Astrocyte of the cerebellum (primary cell): ENCODE data around the gene PLG.

Experiments used
- DNase-seq: peaks from one replicate; pipeline ENCODE4 v3.0.0-alpha.2; 2011; ENCODE audit warnings: low read depth
- H3K4me3 ChIP-seq: 2 replicates; pipeline ENCODE4 v1.5.1; 2011; ENCODE audit warnings: mild to moderate bottlenecking, low read depth, low read length, moderate library complexity
- in situ Hi-C: cut with HindIII; loops from 2 replicates; pipeline ENCODE4 v1.10.0; 2017; ENCODE audit warnings: low sequenced_read_pairs
- TF ChIP-seq, protein P1 (sequence below): IDR thresholded peaks from 2 replicates; pipeline ENCODE4 v1.5.1; 2012; ENCODE audit warnings: low read length, low read depth, moderate library complexity, mild to moderate bottlenecking; ENCODE audit errors: missing control alignments

The PLG gene

DNA sequence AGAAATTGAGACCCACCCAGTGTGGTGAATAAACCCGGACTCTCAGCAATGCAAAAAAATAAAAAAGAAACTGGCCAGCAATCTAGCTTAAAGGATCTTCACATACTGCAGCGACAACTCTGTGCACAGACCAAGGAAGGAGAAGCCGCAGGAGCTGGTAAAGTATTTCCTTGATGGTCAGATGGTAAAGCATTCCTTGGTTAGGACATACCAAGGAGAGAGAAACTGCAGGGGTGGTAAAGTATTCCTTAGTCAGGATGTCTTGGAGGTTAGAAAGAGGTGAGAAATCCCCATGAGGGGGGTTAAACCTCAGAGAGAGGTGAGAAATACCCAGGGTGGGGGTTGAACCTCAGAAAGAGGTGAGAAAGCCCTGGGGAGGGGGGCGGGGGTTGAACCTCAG lies 86.8 kb downstream of the PLG start:
- no peak for DNase-seq
- in situ Hi-C loops: no loop called here
- TF ChIP-seq, protein P1, sequence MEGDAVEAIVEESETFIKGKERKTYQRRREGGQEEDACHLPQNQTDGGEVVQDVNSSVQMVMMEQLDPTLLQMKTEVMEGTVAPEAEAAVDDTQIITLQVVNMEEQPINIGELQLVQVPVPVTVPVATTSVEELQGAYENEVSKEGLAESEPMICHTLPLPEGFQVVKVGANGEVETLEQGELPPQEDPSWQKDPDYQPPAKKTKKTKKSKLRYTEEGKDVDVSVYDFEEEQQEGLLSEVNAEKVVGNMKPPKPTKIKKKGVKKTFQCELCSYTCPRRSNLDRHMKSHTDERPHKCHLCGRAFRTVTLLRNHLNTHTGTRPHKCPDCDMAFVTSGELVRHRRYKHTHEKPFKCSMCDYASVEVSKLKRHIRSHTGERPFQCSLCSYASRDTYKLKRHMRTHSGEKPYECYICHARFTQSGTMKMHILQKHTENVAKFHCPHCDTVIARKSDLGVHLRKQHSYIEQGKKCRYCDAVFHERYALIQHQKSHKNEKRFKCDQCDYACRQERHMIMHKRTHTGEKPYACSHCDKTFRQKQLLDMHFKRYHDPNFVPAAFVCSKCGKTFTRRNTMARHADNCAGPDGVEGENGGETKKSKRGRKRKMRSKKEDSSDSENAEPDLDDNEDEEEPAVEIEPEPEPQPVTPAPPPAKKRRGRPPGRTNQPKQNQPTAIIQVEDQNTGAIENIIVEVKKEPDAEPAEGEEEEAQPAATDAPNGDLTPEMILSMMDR: no peak
- H3K4me3 ChIP-seq: no peak overlapping the region

DNA sequence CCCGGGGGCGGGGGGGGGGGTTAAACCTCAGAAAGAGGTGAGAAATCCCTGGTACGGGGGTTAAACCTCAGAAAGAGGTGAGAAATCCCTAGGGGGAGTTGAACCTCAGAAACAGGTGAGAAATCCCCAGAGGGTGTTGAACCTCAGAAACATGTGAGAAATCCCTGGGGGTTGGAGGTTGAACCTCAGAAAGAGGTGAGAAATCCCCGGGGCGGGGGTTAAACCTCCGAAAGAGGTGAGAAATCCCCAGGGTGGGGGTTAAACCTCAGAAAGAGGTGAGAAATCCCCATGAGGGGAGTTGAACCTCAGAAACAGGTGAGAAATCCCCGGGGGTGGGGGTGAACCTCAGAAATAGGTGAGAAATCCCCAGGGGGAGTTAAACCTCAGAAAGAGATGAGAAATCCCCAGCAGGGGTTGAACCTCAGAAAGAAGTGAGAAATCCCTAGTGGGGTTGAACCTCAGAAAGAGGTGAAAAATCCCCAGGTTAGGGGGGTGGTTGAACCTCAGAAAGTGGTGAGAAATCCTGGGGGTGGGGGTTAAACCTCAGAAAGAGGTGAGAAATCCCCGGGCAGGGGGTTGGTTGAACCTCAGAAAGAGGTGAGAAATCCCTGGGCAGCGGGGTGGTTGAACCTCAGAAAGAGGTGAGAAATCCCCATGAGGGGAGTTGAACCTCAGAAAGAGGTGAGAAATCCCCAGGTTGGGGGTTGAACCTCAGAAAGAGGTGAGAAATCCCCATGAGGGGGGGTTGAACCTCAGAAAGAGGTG lies 87.4 kb downstream of the PLG start:
- TF ChIP-seq, protein P1: no peak
- H3K4me3 ChIP-seq: no peak overlapping the region
- no peak for DNase-seq
- in situ Hi-C loops: no loop called here

DNA sequence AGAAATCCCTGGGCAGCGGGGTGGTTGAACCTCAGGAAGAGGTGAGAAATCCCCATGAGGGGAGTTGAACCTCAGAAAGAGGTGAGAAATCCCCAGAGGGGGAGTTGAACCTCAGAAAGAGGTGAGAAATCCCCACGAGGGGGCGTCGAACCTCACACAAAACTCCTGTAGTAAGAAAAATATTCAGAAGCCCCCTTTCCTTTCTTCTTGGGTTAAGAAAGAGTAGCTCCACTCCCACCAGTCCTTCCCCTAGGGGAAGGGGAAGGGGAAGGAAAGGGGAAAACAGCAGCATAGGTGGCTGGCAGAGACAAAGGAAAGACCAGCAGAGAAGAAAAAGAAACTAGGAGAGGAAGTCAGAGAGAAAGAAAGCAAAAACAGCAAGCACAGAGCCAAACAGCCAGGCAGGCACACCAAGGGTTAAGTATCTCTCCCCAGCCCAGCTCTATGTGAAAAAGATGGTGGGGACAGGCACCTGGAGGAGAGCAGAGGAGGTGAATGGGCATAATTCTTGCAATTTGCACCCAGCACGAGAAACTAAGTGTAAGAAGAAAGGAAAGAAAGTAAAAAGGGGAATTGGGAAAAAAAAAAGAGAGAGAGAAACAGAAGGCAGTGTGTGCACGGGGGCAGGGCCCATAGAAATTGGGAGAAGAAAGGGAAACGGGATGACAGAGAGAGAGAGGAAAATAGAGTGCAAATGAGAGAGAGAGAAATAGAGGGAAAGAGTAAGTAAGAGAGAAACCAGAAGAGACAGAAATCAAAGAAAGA lies 88.2 kb downstream of the PLG start:
- in situ Hi-C loops: no loop called here
- TF ChIP-seq, protein P1: no peak

DNA sequence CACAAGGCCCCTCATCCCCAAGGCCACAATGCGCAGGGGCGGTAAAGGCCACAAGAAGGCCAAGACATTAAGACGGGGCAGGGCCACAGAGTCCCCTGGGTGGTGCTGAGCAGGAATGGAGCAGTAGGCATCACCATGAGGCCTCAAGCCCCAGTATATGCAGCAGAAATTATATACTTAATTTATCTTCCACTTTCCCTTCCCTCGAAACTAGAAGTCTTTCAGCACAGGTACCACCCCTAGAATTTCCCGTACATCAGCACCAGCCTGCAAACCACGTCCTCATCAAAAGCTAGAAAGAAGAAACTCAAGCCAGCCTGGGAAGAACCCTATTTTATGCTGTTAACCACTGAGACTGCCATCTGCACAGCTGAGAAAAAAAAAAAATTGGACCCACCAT lies 89.4 kb downstream of the PLG start:
- no peak overlapping the region for H3K4me3 ChIP-seq
- TF ChIP-seq, protein P1: no peak
- no peak for DNase-seq

More for the DNA sequence above, 88.2 kb downstream of the PLG start:
- no peak for DNase-seq
- no peak overlapping the region for H3K4me3 ChIP-seq

DNA sequence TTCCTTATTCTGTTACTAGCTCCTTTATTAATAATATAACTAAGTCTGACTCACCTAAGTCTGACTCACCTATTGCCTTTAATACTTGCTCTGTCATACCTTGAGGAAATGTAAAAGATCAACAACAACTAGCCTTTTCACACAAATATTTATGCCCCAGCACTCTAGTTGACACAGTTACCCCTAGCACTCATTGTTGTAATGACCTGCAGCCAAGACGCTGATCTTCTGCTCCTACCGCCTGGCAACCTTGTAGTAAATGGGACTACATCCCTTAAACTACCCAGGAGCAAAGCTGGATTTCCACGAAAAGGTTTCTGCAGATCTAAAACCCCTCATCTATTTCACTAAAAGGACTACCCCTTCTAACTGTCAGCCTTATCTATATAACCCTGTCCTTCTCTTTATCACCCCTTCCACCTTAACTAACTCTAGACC lies 90.0 kb downstream of the PLG start:
- no peak for DNase-seq
- in situ Hi-C loops: no loop called here
- TF ChIP-seq, protein P1: no peak
- no peak overlapping the region for H3K4me3 ChIP-seq

More for the DNA sequence above, 89.4 kb downstream of the PLG start:
- in situ Hi-C loops: no loop called here

DNA sequence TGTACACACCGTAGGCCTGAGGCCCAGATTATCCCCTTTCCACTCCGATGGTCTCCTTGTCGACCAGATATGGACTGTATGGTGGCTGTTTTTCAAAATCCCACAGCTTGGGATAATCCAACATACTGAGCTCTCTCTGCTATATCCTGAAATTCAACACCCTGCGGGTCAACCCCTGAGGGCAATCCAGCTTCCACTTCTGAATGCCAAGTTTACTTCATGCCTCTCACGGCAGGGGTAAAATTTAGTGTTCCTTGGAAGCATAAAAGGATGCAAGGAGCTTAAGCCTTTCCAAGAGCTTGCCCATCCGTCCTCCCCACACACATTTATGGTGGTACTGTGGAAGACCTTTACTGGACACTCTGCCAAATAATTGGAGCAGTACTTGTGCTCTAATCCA lies 90.7 kb downstream of the PLG start:
- in situ Hi-C loops: no loop called here
- H3K4me3 ChIP-seq: no peak overlapping the region
- DNase-seq: no peak
- TF ChIP-seq, protein P1: no peak
